A549 (cell line): ENCODE measurements around the gene CHMP6. TPM values are rescaled to one million over a fixed set of nuclear protein-coding genes. Genes with fewer than 3 reads are reported as not detected.

ENCODE experiments used
- ATAC-seq, 2 experiments: fragments of 200-7000 bp in 1 of 2; fragments of >200 bp in 1 of 2; cut with Nextera tagmentation in 1 of 2; cut with Tn5 transposase in 1 of 2; 3 replicates each; pipeline versions ENCODE4 v1.8.0 to v1.9.1; 2018 to 2020; ENCODE audit warnings: mild to moderate bottlenecking in 1 of 2, moderate library complexity in 1 of 2
- CTCF ChIA-PET: fragments of 300-600 bp; sonication (Branson Sonifier 250); formaldehyde crosslinking; extraction: SDS; loops from one replicate; lab custom pipeline; 2021; ENCODE audit warnings: antibody characterized with exemption, inconsistent platforms; lab: Yijun Ruan, JAX
- POLR2A ChIA-PET: fragments of 350-600 bp; formaldehyde crosslinking; extraction: SDS; loops from one replicate; lab custom pipeline; 2021; ENCODE audit warnings: antibody characterized with exemption, inconsistent platforms; lab: Yijun Ruan, JAX
- DNase-seq, 2 experiments: peaks; one replicate each; pipeline versions ENCODE4 v3.0.0 to v3.0.0-alpha.2; 2011 to 2016; ENCODE audit warnings: low read depth in 1 of 2, low spot score in 1 of 2
- FAIRE-seq: peaks from 2 replicates; lab custom pipeline; 2011; peaks lifted over from hg19 to GRCh38; lab: Jason Lieb, UNC
- H3K27ac ChIP-seq, 2 experiments: fragments of >200 bp; sonication (Bioruptor Twin); formaldehyde crosslinking; 3 replicates each; pipeline ENCODE4 v1.5.1; 2016 to 2017
- H3K4me1 ChIP-seq: fragments of >200 bp; sonication (Bioruptor Twin); formaldehyde crosslinking; 3 replicates; pipeline ENCODE4 v1.6.1; 2016
- H3K4me2 ChIP-seq: fragments of >200 bp; sonication (Bioruptor Twin); formaldehyde crosslinking; 3 replicates; pipeline ENCODE4 v1.6.1; 2016
- H3K4me3 ChIP-seq: fragments of >200 bp; sonication (Bioruptor Twin); formaldehyde crosslinking; 3 replicates; pipeline ENCODE4 v1.5.1; 2016
- H3K9me3 ChIP-seq: fragments of >200 bp; sonication (Bioruptor Twin); formaldehyde crosslinking; 3 replicates; pipeline ENCODE4 v1.6.1; 2016
- ATOH8 ChIP-seq: fragments of 250-450 bp; sonication (Bioruptor Pico); IDR thresholded peaks from 2 replicates; pipeline ENCODE4 v1.5.0; 2020; ENCODE audit warnings: low read depth, mild to moderate bottlenecking, moderate library complexity
- BCL3 ChIP-seq: fragments of >200 bp; sonication (Bioruptor Twin); formaldehyde crosslinking; IDR thresholded peaks from 3 replicates; pipeline ENCODE4 v1.6.1; 2016
- CBX2 ChIP-seq: fragments of 200-600 bp; sonication (generic); IDR thresholded peaks from 2 replicates; pipeline ENCODE4 v1.6.1; 2016; ENCODE audit warnings: low read depth, mild to moderate bottlenecking, borderline replicate concordance
- CEBPB ChIP-seq, 2 experiments: fragments of >200 bp in 1 of 2; sonication (Bioruptor Twin) in 1 of 2; formaldehyde crosslinking in 1 of 2; IDR thresholded peaks; 2 replicates each; pipeline ENCODE4 v1.6.1; 2012 to 2016
- CHD2 ChIP-seq: fragments of 150-350 bp; IDR thresholded peaks from 2 replicates; pipeline ENCODE4 v1.6.1; 2014; ENCODE audit warnings: low read length; ENCODE audit not compliant: partially characterized antibody
- E2F6 ChIP-seq: IDR thresholded peaks from 2 replicates; pipeline ENCODE4 v1.6.1; 2012; ENCODE audit warnings: low read depth, borderline replicate concordance
- FOSB ChIP-seq: fragments of 250-450 bp; sonication (Bioruptor Pico); IDR thresholded peaks from 2 replicates; pipeline ENCODE4 v1.5.0; 2020; ENCODE audit warnings: mild to moderate bottlenecking, moderate library complexity
- FOSL2 ChIP-seq, 2 experiments: fragments of 450-650 bp in 1 of 2; fragments of >200 bp in 1 of 2; sonication (Bioruptor Twin) in 1 of 2; formaldehyde crosslinking; IDR thresholded peaks; 2 replicates each; pipeline versions ENCODE4 v1.5.0 to v1.6.1; 2016 to 2020; ENCODE audit warnings: mild to moderate bottlenecking in 1 of 2, moderate library complexity in 1 of 2
- GATA3 ChIP-seq: IDR thresholded peaks from 2 replicates; pipeline ENCODE4 v1.6.1; 2012; ENCODE audit warnings: borderline replicate concordance
- HOXB13 ChIP-seq: fragments of 250-450 bp; sonication (Bioruptor Pico); IDR thresholded peaks from 2 replicates; pipeline ENCODE4 v1.5.0; 2020; ENCODE audit warnings: low read depth, mild to moderate bottlenecking, moderate library complexity
- JUNB ChIP-seq: fragments of >200 bp; sonication (Bioruptor Twin); formaldehyde crosslinking; IDR thresholded peaks from 2 replicates; pipeline ENCODE4 v1.6.1; 2016
- KDM1A ChIP-seq: fragments of 200-600 bp; sonication (generic); IDR thresholded peaks from 2 replicates; pipeline ENCODE4 v1.6.1; 2016; ENCODE audit warnings: low read depth, mild to moderate bottlenecking
- MYC ChIP-seq: IDR thresholded peaks from 2 replicates; pipeline ENCODE4 v1.6.1; 2012; ENCODE audit warnings: mild to moderate bottlenecking, inconsistent platforms, low read length, improper control_type of control experiment, borderline replicate concordance
- RAD21 ChIP-seq, 2 experiments: fragments of >200 bp in 1 of 2; sonication (Bioruptor Twin) in 1 of 2; formaldehyde crosslinking in 1 of 2; IDR thresholded peaks in 1 of 2; conservative IDR thresholded peaks in 1 of 2; 2 replicates in 1 of 2; 3 replicates in 1 of 2; pipeline ENCODE4 v1.6.1; 2012 to 2018; ENCODE audit warnings: inconsistent platforms in 1 of 2
- RARB ChIP-seq: fragments of 250-450 bp; sonication (Bioruptor Pico); IDR thresholded peaks from 2 replicates; pipeline ENCODE4 v1.8.0; 2021; ENCODE audit warnings: mild to moderate bottlenecking, moderate library complexity
- RCOR1 ChIP-seq: fragments of 150-350 bp; IDR thresholded peaks from 2 replicates; pipeline ENCODE4 v1.6.1; 2014; ENCODE audit warnings: antibody characterized with exemption, low read length, low read depth
- SMC3 ChIP-seq: fragments of >200 bp; sonication (Bioruptor Twin); formaldehyde crosslinking; IDR thresholded peaks from 3 replicates; pipeline ENCODE4 v1.6.1; 2018; ENCODE audit warnings: inconsistent platforms
- WGBS: methylation state at CpG from one replicate; pipeline ENCODE4 v1.1.6; 2017; ENCODE audit errors: missing lambda C conversion rate; 5-methylcytosine and 5-hydroxymethylcytosine counted together
- polyA plus RNA-seq, 4 experiments: library from polyadenylated mRNA; depleted of rRNA in 3 of 4; stranded (reverse); fragments of >200 nt; fragmentation: RNase III in 1 of 4; extraction: RNeasy Plus Mini Kit Qiagen cat#74134 plus additional on column Dnase treatment in 1 of 4; gene quantifications; 2 replicates in 3 of 4; 3 replicates in 1 of 4; pipeline ENCODE4 v1.2.3, GENCODE V29; 2011 to 2017
- TF ChIP-seq, protein P1 (sequence below): fragments of 200-600 bp; sonication (generic); IDR thresholded peaks from 2 replicates; pipeline ENCODE4 v1.6.1; 2016; ENCODE audit warnings: antibody characterized with exemption, mild to moderate bottlenecking, moderate library complexity
- TF ChIP-seq, protein P2 (sequence below): fragments of >200 bp; sonication (Bioruptor Twin); formaldehyde crosslinking; IDR thresholded peaks from 3 replicates; pipeline ENCODE4 v1.5.1; 2016
- TF ChIP-seq, protein P3 (sequence below): IDR thresholded peaks from 2 replicates; pipeline ENCODE4 v1.6.1; 2012

CHMP6 gene
- polyA plus RNA-seq, 2 of the 4 experiments (the other 2 are of a cell fraction): 28.9 to 30.8 TPM

- H3K27ac ChIP-seq: no peak overlapping the region; a peak in 1 of 6 replicates
- CTCF ChIA-PET: interaction anchor here (0.9 to 7.4 kb wide), 6 partner anchors 11 to 417 kb away, joined by 3 to 37 read pairs (median 10); no protein-coding TSS in a partner anchor
Observed at GRCh38 chr17:80992948-80993624, 1.4 kb downstream of the CHMP6 start.

GRCh38 chr17:80995131-80995530 is 3.5 kb downstream of the CHMP6 start:
- no peak for FAIRE-seq

More at GRCh38 chr17:80992948-80993624, 1.4 kb downstream of the CHMP6 start:
- FAIRE-seq: no peak
- no peak for DNase-seq
- no peak for ATAC-seq
- peaks cover 20% of the 10 kb centered on the region for H3K4me1 ChIP-seq
- peak overlapping the region; percentile 92 for H3K4me3 ChIP-seq
- POLR2A ChIA-PET: no interaction called here
- WGBS: 63% methylated on average over 18 of the region's 18 CpGs
- peak overlapping the region; percentile 87 for H3K4me2 ChIP-seq
- no peaks in the 10 kb centered on the region for H3K9me3 ChIP-seq
- TF ChIP-seq CBX2: no peak
- TF ChIP-seq, protein P1, sequence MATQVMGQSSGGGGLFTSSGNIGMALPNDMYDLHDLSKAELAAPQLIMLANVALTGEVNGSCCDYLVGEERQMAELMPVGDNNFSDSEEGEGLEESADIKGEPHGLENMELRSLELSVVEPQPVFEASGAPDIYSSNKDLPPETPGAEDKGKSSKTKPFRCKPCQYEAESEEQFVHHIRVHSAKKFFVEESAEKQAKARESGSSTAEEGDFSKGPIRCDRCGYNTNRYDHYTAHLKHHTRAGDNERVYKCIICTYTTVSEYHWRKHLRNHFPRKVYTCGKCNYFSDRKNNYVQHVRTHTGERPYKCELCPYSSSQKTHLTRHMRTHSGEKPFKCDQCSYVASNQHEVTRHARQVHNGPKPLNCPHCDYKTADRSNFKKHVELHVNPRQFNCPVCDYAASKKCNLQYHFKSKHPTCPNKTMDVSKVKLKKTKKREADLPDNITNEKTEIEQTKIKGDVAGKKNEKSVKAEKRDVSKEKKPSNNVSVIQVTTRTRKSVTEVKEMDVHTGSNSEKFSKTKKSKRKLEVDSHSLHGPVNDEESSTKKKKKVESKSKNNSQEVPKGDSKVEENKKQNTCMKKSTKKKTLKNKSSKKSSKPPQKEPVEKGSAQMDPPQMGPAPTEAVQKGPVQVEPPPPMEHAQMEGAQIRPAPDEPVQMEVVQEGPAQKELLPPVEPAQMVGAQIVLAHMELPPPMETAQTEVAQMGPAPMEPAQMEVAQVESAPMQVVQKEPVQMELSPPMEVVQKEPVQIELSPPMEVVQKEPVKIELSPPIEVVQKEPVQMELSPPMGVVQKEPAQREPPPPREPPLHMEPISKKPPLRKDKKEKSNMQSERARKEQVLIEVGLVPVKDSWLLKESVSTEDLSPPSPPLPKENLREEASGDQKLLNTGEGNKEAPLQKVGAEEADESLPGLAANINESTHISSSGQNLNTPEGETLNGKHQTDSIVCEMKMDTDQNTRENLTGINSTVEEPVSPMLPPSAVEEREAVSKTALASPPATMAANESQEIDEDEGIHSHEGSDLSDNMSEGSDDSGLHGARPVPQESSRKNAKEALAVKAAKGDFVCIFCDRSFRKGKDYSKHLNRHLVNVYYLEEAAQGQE: no peak

More at GRCh38 chr17:80995131-80995530, 3.5 kb downstream of the CHMP6 start:
- DNase-seq (no peak), ATAC-seq (no peak)
- ChIA-PET POLR2A (no interaction called here), CTCF (interaction anchor here (1.2 to 9.1 kb wide), 6 partner anchors 11 to 108 kb away, joined by 3 to 56 read pairs (median 4); no protein-coding TSS in a partner anchor)
- no peak overlapping the region for H3K27ac ChIP-seq
- 95% methylated on average over 13 of the region's 13 CpGs for WGBS
- no peak overlapping the region for H3K4me2 ChIP-seq
- TF ChIP-seq FOSL2 (IDR thresholded peaks at IDR 0.05) (no peak), FOSL2 (CRISPR knock-in tag; IDR thresholded peaks at IDR 0.05) (no peak), RARB (CRISPR knock-in tag) (no peak), FOSB (CRISPR knock-in tag) (no peak), MYC (no peak), E2F6 (no peak), ATOH8 (CRISPR knock-in tag) (no peak), HOXB13 (CRISPR knock-in tag) (no peak), CEBPB (IDR thresholded peaks at IDR 0.05) (no peak), GATA3 (no peak), BCL3 (no peak), JUNB (no peak), KDM1A (no peak), RCOR1 (no peak), RAD21 (conservative IDR thresholded peaks at IDR 0.05 in 1 of 2, IDR thresholded peaks at IDR 0.05 in 1 of 2) (no peak), SMC3 (no peak), CHD2 (no peak)
- TF ChIP-seq, protein P2, sequence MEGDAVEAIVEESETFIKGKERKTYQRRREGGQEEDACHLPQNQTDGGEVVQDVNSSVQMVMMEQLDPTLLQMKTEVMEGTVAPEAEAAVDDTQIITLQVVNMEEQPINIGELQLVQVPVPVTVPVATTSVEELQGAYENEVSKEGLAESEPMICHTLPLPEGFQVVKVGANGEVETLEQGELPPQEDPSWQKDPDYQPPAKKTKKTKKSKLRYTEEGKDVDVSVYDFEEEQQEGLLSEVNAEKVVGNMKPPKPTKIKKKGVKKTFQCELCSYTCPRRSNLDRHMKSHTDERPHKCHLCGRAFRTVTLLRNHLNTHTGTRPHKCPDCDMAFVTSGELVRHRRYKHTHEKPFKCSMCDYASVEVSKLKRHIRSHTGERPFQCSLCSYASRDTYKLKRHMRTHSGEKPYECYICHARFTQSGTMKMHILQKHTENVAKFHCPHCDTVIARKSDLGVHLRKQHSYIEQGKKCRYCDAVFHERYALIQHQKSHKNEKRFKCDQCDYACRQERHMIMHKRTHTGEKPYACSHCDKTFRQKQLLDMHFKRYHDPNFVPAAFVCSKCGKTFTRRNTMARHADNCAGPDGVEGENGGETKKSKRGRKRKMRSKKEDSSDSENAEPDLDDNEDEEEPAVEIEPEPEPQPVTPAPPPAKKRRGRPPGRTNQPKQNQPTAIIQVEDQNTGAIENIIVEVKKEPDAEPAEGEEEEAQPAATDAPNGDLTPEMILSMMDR: no peak
- TF ChIP-seq, protein P3, sequence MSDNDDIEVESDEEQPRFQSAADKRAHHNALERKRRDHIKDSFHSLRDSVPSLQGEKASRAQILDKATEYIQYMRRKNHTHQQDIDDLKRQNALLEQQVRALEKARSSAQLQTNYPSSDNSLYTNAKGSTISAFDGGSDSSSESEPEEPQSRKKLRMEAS: no peak
- TF ChIP-seq, all 56 proteins: peak for 0
- Histone ChIP-seq H3K4me1 (peaks cover 16% of the 10 kb centered on the region; the same call in 2 of the 3 replicates), H3K9me3 (no peaks in the 10 kb centered on the region), H3K4me3 (no peak overlapping the region)
